Activated CD4-positive, alpha-beta T cell treated with anti-CD3 and anti-CD28 coated beads for 36 hours (primary cell): ENCODE measurements around the gene PRIMPOL. TPM values are rescaled to one million over a fixed set of nuclear protein-coding genes. Genes with fewer than 3 reads are reported as not detected.
A peak's percentile ranks its signal among the peaks of the same experiment; 100 is the strongest.
"Not testable (repeated sequence)": the region's sequence is repeated elsewhere in the genome, so short reads cannot be mapped to it uniquely, and the experiment has no call there.

ENCODE experiments used
- ATAC-seq: fragments of 200-7000 bp; cut with Tn5 transposase; one replicate; pipeline ENCODE4 v1.10.0; 2021; ENCODE audit warnings: mild to moderate bottlenecking, moderate library complexity
- CTCF ChIA-PET: fragments of 350-600 bp; sonication (Branson Sonifier 250); formaldehyde crosslinking; loops from one replicate; lab custom pipeline; 2021; ENCODE audit warnings: antibody characterized with exemption; lab: Charles Lee
- POLR2A ChIA-PET: fragments of 350-600 bp; sonication (Branson Sonifier 250); formaldehyde crosslinking; loops from one replicate; lab custom pipeline; 2021; ENCODE audit warnings: antibody characterized with exemption, inconsistent platforms; lab: Charles Lee
- DNase-seq: peaks from one replicate; pipeline ENCODE4 v3.0.0-alpha.2; 2020
- H3K27ac Mint-ChIP-seq: one replicate; pipeline ENCODE4 v1.8.0; 2021; ENCODE audit warnings: mixed read lengths
- H3K27me3 Mint-ChIP-seq: one replicate; pipeline ENCODE4 v1.8.0; 2021; ENCODE audit warnings: mixed read lengths
- H3K36me3 Mint-ChIP-seq: one replicate; pipeline ENCODE4 v1.8.0; 2021; ENCODE audit warnings: low read depth, mixed read lengths
- H3K4me1 Mint-ChIP-seq: one replicate; pipeline ENCODE4 v1.8.0; 2021; ENCODE audit warnings: mixed read lengths
- H3K4me3 Mint-ChIP-seq: one replicate; pipeline ENCODE4 v1.8.0; 2021; ENCODE audit warnings: mild to moderate bottlenecking, moderate library complexity, mixed read lengths
- H3K9me3 Mint-ChIP-seq: one replicate; pipeline ENCODE4 v1.8.0; 2021; ENCODE audit warnings: low read depth, mixed read lengths
- intact Hi-C, 2 experiments: fragments of 100-400 bp; cut with DNase I in 1 of 2; cut with micrococcal nuclease in 1 of 2; formaldehyde crosslinking; loops; one replicate each; pipeline versions ENCODE4 v1.14.2 to v1.15.1; 2022 to 2024; cut with DNase I, micrococcal nuclease
- total RNA-seq, 2 experiments: library from RNA; stranded (reverse); gene quantifications; one replicate each; pipeline ENCODE4 v1.2.3, GENCODE V29; 2021

PRIMPOL gene
- total RNA-seq, 2 experiments from 2014 or later = 20.4 to 24.3 TPM

DNA sequence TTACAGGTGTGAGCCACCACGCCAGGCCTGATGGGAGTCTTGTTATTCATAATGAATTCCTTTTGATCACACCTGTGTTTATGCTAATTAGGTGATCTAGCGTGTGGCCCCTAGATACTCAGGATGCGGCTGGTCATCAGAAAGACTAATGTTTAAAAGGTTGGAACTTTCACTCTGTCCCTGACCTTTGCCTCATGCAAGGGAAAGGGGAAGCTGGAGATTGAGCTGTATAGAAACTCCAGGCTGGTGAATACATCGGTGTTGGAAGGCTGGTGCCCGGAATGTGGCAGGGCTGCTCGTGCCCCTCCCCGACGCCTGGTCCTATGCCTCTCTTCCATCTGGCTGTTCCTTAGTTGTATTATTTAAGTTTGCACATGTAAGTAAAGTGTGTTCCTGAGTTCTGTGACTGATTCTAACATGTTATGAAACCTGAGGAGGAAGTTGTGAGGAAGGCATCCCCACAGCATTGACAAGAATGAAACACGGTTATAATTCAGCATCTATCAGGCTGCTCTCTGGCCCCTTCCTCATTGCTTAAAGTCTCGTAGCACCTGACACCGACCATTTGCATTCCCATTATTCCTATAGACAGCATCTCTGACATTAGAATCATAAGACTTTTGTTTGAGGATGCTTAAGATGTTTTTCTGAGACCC lies 29.2 kb upstream of the PRIMPOL start:
- intact Hi-C loops = no loop called here
- ChIA-PET POLR2A (no interaction called here), CTCF (no interaction called here)
- Mint-ChIP-seq H3K27me3 (no peaks in the 10 kb centered on the region), H3K4me3 (no peak overlapping the region), H3K27ac (no peak overlapping the region), H3K9me3 (peaks cover under 1% of the 10 kb centered on the region), H3K4me1 (peaks cover 15% of the 10 kb centered on the region), H3K36me3 (peaks cover 21% of the 10 kb centered on the region)
- DNase-seq (no peak), ATAC-seq (no peak)

GRCh38 chr4:184621518-184621917 lies 28.0 kb upstream of the PRIMPOL start:
- H3K27me3 Mint-ChIP-seq = no peaks in the 10 kb centered on the region
- H3K27ac Mint-ChIP-seq = no peak overlapping the region
- H3K4me1 Mint-ChIP-seq = peaks cover 27% of the 10 kb centered on the region
- CTCF ChIA-PET = no interaction called here
- ATAC-seq = no peak
- POLR2A ChIA-PET = no interaction called here
- no peaks in the 10 kb centered on the region for H3K9me3 Mint-ChIP-seq
- peaks cover 28% of the 10 kb centered on the region for H3K36me3 Mint-ChIP-seq
- intact Hi-C loops = no loop called here
- H3K4me3 Mint-ChIP-seq = no peak overlapping the region
- DNase-seq = no peak

GRCh38 chr4:184624504-184624903 lies 25.0 kb upstream of the PRIMPOL start:
- ChIA-PET CTCF (interaction anchor here (0.6 kb wide), 1 partner anchor 507 kb away, joined by 3 read pairs; no protein-coding TSS in a partner anchor), POLR2A (interaction anchor here (1.1 kb wide), 1 partner anchor 343 kb away, joined by 3 read pairs; no protein-coding TSS in a partner anchor)
- Mint-ChIP-seq H3K27ac (peak overlapping the region; percentile 83), H3K4me1 (peaks cover 46% of the 10 kb centered on the region), H3K4me3 (peak overlapping the region; percentile 38), H3K36me3 (peaks cover 50% of the 10 kb centered on the region)
- H3K9me3 Mint-ChIP-seq, ATAC-seq, DNase-seq, intact Hi-C loops, H3K27me3 Mint-ChIP-seq: not testable (repeated sequence)

- DNase-seq (no peak), ATAC-seq (peak; percentile 76)
- Mint-ChIP-seq H3K4me1 (peaks cover 46% of the 10 kb centered on the region), H3K27me3 (no peaks in the 10 kb centered on the region), H3K9me3 (no peaks in the 10 kb centered on the region), H3K36me3 (peaks cover 52% of the 10 kb centered on the region), H3K27ac (peak overlapping the region; percentile 83), H3K4me3 (peak overlapping the region; percentile 38)
- CTCF ChIA-PET = interaction anchor here (0.7 kb wide), 1 partner anchor 115 kb away, joined by 3 read pairs; no protein-coding TSS in a partner anchor
- POLR2A ChIA-PET = interaction anchor here (1.1 kb wide), 1 partner anchor 344 kb away, joined by 3 read pairs; no protein-coding TSS in a partner anchor
- intact Hi-C loops = loop anchor here in 1 of 2 experiments (5.0 kb wide), 2 partner anchors 148 to 358 kb away; no protein-coding TSS in a partner anchor
Observed at GRCh38 chr4:184624972-184625554, 24.5 kb upstream of the PRIMPOL start.

DNA sequence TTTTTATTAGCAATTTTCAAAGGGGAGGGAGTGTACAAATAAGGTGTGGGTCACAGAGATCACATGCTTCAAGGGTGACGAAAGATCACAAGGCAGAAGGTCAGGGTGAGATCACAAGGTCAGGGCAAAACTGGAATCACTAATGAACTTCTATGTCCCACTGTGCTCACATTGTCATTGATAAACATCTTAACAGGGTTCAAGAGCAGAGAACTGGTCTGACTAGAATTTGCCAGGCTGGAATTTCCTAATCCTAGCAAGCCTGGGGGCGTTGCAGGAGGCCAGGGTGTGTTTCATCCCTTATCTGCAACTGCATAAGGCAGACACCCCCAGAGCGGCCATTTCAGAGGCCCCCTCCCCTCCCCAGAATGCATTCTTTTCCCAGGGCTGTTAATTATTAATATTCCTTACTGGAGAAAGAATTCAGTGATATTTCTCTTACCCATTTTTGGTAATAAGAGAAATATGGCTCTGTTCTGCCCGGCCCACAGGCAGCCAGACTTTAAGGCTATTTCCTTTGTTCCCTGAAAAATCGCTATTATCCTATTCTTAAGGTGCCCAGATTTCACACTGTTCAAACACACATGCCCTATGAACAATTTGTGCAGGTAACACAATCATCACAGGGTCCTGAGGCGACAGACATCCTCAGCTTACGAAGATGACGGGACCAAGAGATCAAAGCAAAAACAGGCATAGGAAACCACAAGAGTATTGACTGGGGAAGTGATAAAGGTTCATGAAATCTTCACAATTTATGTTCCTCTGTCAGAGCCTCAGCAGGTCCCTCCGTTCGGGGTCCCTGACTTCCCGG lies 23.5 kb upstream of the PRIMPOL start:
- ChIA-PET POLR2A (interaction anchor here (0.6 to 1.1 kb wide), 2 partner anchors 165 to 345 kb away, joined by 3 read pairs; no protein-coding TSS in a partner anchor), CTCF (interaction anchor here (0.5 to 1.5 kb wide), 5 partner anchors 18 to 363 kb away, joined by 3 read pairs; no protein-coding TSS in a partner anchor)
- H3K9me3 Mint-ChIP-seq, H3K27me3 Mint-ChIP-seq: not testable (repeated sequence)
- ATAC-seq (peak; percentile 55), DNase-seq (peak; percentile 39)
- Mint-ChIP-seq H3K27ac (peak overlapping the region; percentile 83), H3K36me3 (peaks cover 61% of the 10 kb centered on the region), H3K4me1 (peaks cover 46% of the 10 kb centered on the region), H3K4me3 (peak overlapping the region; percentile 38)
- intact Hi-C loops = loop anchor here in 1 of 2 experiments (5.0 kb wide), 2 partner anchors 149 to 359 kb away; no protein-coding TSS in a partner anchor

- no peaks in the 10 kb centered on the region for H3K27me3 Mint-ChIP-seq
- ChIA-PET POLR2A (no interaction called here), CTCF (interaction anchor here (0.8 kb wide), 1 partner anchor 39 kb away, joined by 4 read pairs; no protein-coding TSS in a partner anchor)
- no peaks in the 10 kb centered on the region for H3K9me3 Mint-ChIP-seq
- no peak overlapping the region for H3K4me3 Mint-ChIP-seq
- peaks cover 48% of the 10 kb centered on the region for H3K4me1 Mint-ChIP-seq
- ATAC-seq (peak; percentile 31), DNase-seq (peak; percentile 17)
- H3K36me3 Mint-ChIP-seq = peaks cover 69% of the 10 kb centered on the region
- peak overlapping the region; percentile 2 for H3K27ac Mint-ChIP-seq
- intact Hi-C loops = loop anchor here in 1 of 2 experiments (5.0 kb wide), 2 partner anchors 151 to 361 kb away; no protein-coding TSS in a partner anchor
Observed at GRCh38 chr4:184628103-184628502, 21.4 kb upstream of the PRIMPOL start.

DNA sequence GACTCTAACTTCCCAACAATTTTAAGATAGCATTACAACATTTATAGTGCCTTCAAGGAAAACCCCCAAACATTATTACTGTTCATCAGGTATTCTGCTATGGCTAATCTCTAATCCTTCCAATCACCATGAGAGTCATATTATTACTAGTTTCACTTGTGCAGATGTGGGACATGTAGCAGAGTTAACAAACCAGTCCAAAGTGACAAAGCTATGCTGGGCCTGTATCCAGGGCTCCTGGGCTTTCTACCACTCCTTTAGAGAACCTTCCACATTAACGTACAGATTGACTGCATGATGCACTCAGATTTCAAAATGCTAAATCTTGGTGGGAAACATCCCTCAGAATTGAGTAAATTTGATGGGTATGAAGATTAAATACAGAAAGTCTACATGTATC lies 16.7 kb upstream of the PRIMPOL start:
- peaks cover 9% of the 10 kb centered on the region for H3K4me1 Mint-ChIP-seq
- H3K27me3 Mint-ChIP-seq = no peaks in the 10 kb centered on the region
- peaks cover 72% of the 10 kb centered on the region for H3K36me3 Mint-ChIP-seq
- no peak overlapping the region for H3K27ac Mint-ChIP-seq
- intact Hi-C loops = no loop called here
- ChIA-PET CTCF (interaction anchor here (1.1 kb wide), 1 partner anchor 12 kb away, joined by 4 read pairs; no protein-coding TSS in a partner anchor), POLR2A (no interaction called here)
- no peak for ATAC-seq
- no peak overlapping the region for H3K4me3 Mint-ChIP-seq
- no peak for DNase-seq
- no peaks in the 10 kb centered on the region for H3K9me3 Mint-ChIP-seq

DNA sequence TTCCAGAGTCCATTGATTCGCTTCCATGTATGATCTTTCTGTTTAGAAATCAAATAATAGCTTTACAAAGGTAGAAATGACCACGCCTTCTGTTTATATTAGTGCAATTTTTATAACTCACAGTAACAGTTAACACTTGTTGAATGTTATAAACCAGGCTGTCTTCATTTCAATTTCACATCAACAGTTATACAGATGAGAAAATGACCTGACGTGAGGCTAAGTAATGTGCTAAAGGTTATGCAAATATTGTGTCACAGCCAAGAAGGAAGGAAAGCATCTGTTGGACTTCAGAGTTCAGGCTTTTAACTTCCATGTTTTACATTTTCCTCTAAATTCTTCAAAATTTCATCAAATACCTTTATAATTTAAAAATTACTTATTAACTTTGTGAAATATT lies 14.2 kb upstream of the PRIMPOL start:
- POLR2A ChIA-PET = interaction anchor here (0.6 kb wide), 1 partner anchor 205 kb away, joined by 5 read pairs; no protein-coding TSS in a partner anchor
- H3K9me3 Mint-ChIP-seq = no peaks in the 10 kb centered on the region
- intact Hi-C loops = no loop called here

GRCh38 chr4:184636144-184636543 lies 13.4 kb upstream of the PRIMPOL start:
- ChIA-PET CTCF (interaction anchor here (2.9 kb wide), 1 partner anchor 372 kb away, joined by 12 read pairs; no protein-coding TSS in a partner anchor), POLR2A (interaction anchor here (0.6 kb wide), 1 partner anchor 206 kb away, joined by 5 read pairs; no protein-coding TSS in a partner anchor)
- H3K9me3 Mint-ChIP-seq = no peaks in the 10 kb centered on the region
- no peak overlapping the region for H3K27ac Mint-ChIP-seq
- no peak for ATAC-seq
- no peak overlapping the region for H3K4me3 Mint-ChIP-seq
- no peak for DNase-seq
- intact Hi-C loops = no loop called here
- H3K27me3 Mint-ChIP-seq = no peaks in the 10 kb centered on the region
- H3K36me3 Mint-ChIP-seq = peaks cover 74% of the 10 kb centered on the region
- peaks cover 18% of the 10 kb centered on the region for H3K4me1 Mint-ChIP-seq

More for the DNA sequence above, 14.2 kb upstream of the PRIMPOL start:
- CTCF ChIA-PET = interaction anchor here (0.8 to 2.9 kb wide), 4 partner anchors 31 to 371 kb away, joined by 3 to 12 read pairs (median 4); no protein-coding TSS in a partner anchor
- Mint-ChIP-seq H3K4me1 (peaks cover 13% of the 10 kb centered on the region), H3K4me3 (no peak overlapping the region), H3K27me3 (no peaks in the 10 kb centered on the region), H3K36me3 (peaks cover 75% of the 10 kb centered on the region), H3K27ac (no peak overlapping the region)
- no peak for DNase-seq
- no peak for ATAC-seq

DNA sequence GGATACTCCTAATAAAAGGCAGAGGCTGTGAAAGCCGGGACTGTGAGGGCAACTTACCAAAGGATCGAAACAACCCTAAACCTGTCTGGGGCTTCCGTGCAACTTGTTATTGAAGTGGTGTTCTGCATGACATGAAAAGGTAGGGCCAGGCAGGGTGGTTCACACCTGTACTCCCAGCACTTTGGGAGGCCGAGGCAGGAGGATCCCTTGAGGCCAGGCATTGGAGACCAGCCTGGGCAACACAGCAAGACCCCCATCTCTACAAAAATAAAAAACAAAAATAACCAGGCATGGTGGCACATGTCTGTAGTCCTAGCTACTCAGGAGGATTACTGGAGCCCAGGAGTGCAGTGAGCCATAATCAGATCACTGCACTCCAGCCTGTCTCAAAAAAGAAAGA lies 12.6 kb upstream of the PRIMPOL start:
- Mint-ChIP-seq H3K4me1 (peaks cover 25% of the 10 kb centered on the region), H3K9me3 (no peaks in the 10 kb centered on the region), H3K36me3 (peaks cover 76% of the 10 kb centered on the region), H3K27me3 (no peaks in the 10 kb centered on the region), H3K4me3 (no peak overlapping the region), H3K27ac (no peak overlapping the region)
- no peak for ATAC-seq
- DNase-seq = no peak
- CTCF ChIA-PET = interaction anchor here (0.7 kb wide), 1 partner anchor 10 kb away, joined by 3 read pairs; no protein-coding TSS in a partner anchor
- intact Hi-C loops = no loop called here
- POLR2A ChIA-PET = no interaction called here
